OCI-LY1 (cell line): Measurements from ENCODE around the gene PID1.

Experiments
- H2AFZ ChIP-seq: fragments of 200-600 bp; sonication (generic), shearing (Covaris generic); 2 replicates; pipeline ENCODE4 v1.6.0; 2014; ENCODE audit warnings: antibody characterized with exemption, mild to moderate bottlenecking, low read length
- H3F3A ChIP-seq: fragments of 200-600 bp; sonication (generic), shearing (Covaris generic); 2 replicates; pipeline ENCODE4 v1.6.0; 2014; ENCODE audit warnings: mild to moderate bottlenecking, antibody characterized with exemption, low read length, moderate library complexity; ENCODE audit not compliant: insufficient read depth
- H3K27ac ChIP-seq: fragments of 200-600 bp; sonication (generic); 2 replicates; pipeline ENCODE4 v1.5.1; 2014; ENCODE audit warnings: low read length, mixed run types, mild to moderate bottlenecking, low read depth; ENCODE audit not compliant: poor library complexity, severe bottlenecking
- H3K27me3 ChIP-seq: fragments of 200-600 bp; sonication (generic); 2 replicates; pipeline ENCODE4 v1.6.0; 2014; ENCODE audit warnings: antibody characterized with exemption, mild to moderate bottlenecking, low read length, moderate library complexity; ENCODE audit not compliant: insufficient read depth
- H3K36me3 ChIP-seq: fragments of 200-600 bp; sonication (generic); 2 replicates; pipeline ENCODE4 v1.6.1; 2014; ENCODE audit warnings: mild to moderate bottlenecking, antibody characterized with exemption, low read length, moderate library complexity, mixed read lengths; ENCODE audit not compliant: insufficient read depth
- H3K4me1 ChIP-seq: fragments of 200-600 bp; sonication (generic); 2 replicates; pipeline ENCODE4 v1.5.1; 2014; ENCODE audit warnings: mild to moderate bottlenecking, low read length, moderate library complexity; ENCODE audit not compliant: insufficient read depth, severe bottlenecking
- H3K4me2 ChIP-seq: fragments of 200-600 bp; sonication (generic), shearing (Covaris generic); 2 replicates; pipeline ENCODE4 v1.6.1; 2014; ENCODE audit warnings: low read length
- H3K4me3 ChIP-seq: fragments of 200-600 bp; sonication (generic); 2 replicates; pipeline ENCODE4 v1.5.1; 2014; ENCODE audit warnings: low read length, low read depth, mild to moderate bottlenecking, mixed read lengths; ENCODE audit not compliant: poor library complexity, severe bottlenecking
- H3K79me2 ChIP-seq: fragments of 200-600 bp; shearing (Covaris generic); 2 replicates; pipeline ENCODE4 v1.6.1; 2016; ENCODE audit warnings: mixed run types, low read length, mixed read lengths; ENCODE audit not compliant: insufficient read depth
- H3K9ac ChIP-seq: fragments of 200-600 bp; sonication (generic), shearing (Covaris generic); 2 replicates; pipeline ENCODE4 v1.6.1; 2014; ENCODE audit warnings: mild to moderate bottlenecking, low read length, mixed read lengths
- H3K9me2 ChIP-seq: fragments of 200-600 bp; sonication (generic), shearing (Covaris generic); 2 replicates; pipeline ENCODE4 v1.6.1; 2014; ENCODE audit warnings: low read depth, mild to moderate bottlenecking, low read length, mixed read lengths
- H3K9me3 ChIP-seq: fragments of 200-600 bp; shearing (Covaris generic); 2 replicates; pipeline ENCODE4 v1.6.1; 2014; ENCODE audit warnings: low read length, mixed read lengths
- H4K20me1 ChIP-seq: fragments of 200-600 bp; sonication (generic), shearing (Covaris generic); 2 replicates; pipeline ENCODE4 v1.6.0; 2016; ENCODE audit warnings: mild to moderate bottlenecking, low read length; ENCODE audit not compliant: insufficient read depth
- EZH2 ChIP-seq: fragments of 200-600 bp; sonication (generic), shearing (Covaris generic); IDR thresholded peaks from 2 replicates; pipeline ENCODE4 v1.8.0; 2017; ENCODE audit warnings: borderline replicate concordance, mixed run types, mild to moderate bottlenecking, antibody characterized with exemption, low read length, moderate library complexity, mixed read lengths
- TF ChIP-seq, protein P1 (sequence below): fragments of 200-600 bp; sonication (generic), shearing (Covaris generic); IDR thresholded peaks from 2 replicates; pipeline ENCODE4 v1.5.1; 2017; ENCODE audit warnings: mild to moderate bottlenecking, antibody characterized with exemption, low read length, moderate library complexity, mixed read lengths

Gene PID1

DNA sequence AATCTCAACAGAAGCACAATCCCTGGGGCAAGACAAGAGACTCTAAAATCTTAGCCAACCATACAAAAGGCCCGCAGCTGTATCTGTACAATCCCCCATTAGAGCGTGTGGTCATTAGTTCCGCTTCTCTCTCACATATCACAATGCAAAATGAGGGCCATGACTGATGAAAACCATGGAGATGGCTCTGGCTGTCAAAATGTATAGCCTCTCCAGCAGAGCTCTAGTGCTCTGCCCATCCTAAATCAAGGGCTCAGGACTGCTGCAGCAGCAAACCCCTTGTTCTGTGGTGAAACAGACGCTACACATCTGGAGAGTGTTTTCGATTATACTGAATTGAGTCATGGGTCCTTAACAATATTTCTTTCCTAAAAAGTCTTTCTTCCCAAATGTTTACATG lies 221.0 kb downstream of the PID1 start:
- Histone ChIP-seq H3K27me3 (no peaks in the 10 kb centered on the region), H3K4me1 (no peaks in the 10 kb centered on the region), H3K4me2 (no peak overlapping the region), H3K36me3 (no peaks in the 10 kb centered on the region), H3K9ac (no peak overlapping the region), H3K9me2 (no peaks in the 10 kb centered on the region), H3K79me2 (no peaks in the 10 kb centered on the region), H3K4me3 (no peak overlapping the region), H3K27ac (no peak overlapping the region), H2AFZ (no peak overlapping the region), H3F3A (no peaks in the 10 kb centered on the region), H4K20me1 (no peaks in the 10 kb centered on the region), H3K9me3 (no peaks in the 10 kb centered on the region)
- TF ChIP-seq, protein P1, sequence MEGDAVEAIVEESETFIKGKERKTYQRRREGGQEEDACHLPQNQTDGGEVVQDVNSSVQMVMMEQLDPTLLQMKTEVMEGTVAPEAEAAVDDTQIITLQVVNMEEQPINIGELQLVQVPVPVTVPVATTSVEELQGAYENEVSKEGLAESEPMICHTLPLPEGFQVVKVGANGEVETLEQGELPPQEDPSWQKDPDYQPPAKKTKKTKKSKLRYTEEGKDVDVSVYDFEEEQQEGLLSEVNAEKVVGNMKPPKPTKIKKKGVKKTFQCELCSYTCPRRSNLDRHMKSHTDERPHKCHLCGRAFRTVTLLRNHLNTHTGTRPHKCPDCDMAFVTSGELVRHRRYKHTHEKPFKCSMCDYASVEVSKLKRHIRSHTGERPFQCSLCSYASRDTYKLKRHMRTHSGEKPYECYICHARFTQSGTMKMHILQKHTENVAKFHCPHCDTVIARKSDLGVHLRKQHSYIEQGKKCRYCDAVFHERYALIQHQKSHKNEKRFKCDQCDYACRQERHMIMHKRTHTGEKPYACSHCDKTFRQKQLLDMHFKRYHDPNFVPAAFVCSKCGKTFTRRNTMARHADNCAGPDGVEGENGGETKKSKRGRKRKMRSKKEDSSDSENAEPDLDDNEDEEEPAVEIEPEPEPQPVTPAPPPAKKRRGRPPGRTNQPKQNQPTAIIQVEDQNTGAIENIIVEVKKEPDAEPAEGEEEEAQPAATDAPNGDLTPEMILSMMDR: no peak
- TF ChIP-seq EZH2: no peak

DNA sequence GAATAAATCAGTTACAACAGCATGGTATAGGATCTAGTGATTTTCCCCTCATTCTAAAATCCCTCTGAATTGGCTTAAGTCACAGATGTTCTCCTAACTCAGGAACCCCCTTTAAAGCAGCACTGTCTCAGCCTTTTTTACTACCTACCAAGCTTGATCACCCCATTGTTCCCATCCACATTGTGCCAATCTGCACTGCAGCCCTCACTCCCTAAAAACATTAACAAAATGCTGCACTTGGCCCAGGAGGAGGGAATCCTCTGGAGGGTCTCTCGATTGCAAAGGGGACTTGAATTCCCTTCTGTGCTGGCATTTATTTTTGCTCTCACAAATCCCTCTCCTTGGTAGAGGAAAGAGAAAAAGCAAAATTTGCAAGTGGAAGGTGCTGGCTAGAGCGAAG lies 223.0 kb downstream of the PID1 start:
- Histone ChIP-seq H3K27ac (no peak overlapping the region), H3K9me3 (no peaks in the 10 kb centered on the region), H3K27me3 (no peaks in the 10 kb centered on the region), H2AFZ (no peak overlapping the region), H3K4me1 (no peaks in the 10 kb centered on the region), H4K20me1 (no peaks in the 10 kb centered on the region), H3K4me3 (no peak overlapping the region), H3K36me3 (no peaks in the 10 kb centered on the region), H3K9me2 (no peaks in the 10 kb centered on the region), H3K4me2 (no peak overlapping the region), H3K9ac (no peak overlapping the region), H3F3A (no peaks in the 10 kb centered on the region), H3K79me2 (no peaks in the 10 kb centered on the region)
- TF ChIP-seq, protein P1: no peak
- TF ChIP-seq EZH2: no peak

GRCh38 chr2:229045671-229046070 lies 225.4 kb downstream of the PID1 start:
- no peaks in the 10 kb centered on the region for H3K4me1 ChIP-seq
- no peaks in the 10 kb centered on the region for H3K27me3 ChIP-seq
- H3K9me2 ChIP-seq: no peaks in the 10 kb centered on the region
- H2AFZ ChIP-seq: no peak overlapping the region
- TF ChIP-seq, protein P1: no peak
- TF ChIP-seq EZH2: no peak
- H3K36me3 ChIP-seq: no peaks in the 10 kb centered on the region
- H3K4me2 ChIP-seq: no peak overlapping the region
- H3K9me3 ChIP-seq: no peaks in the 10 kb centered on the region
- no peaks in the 10 kb centered on the region for H4K20me1 ChIP-seq
- no peaks in the 10 kb centered on the region for H3K79me2 ChIP-seq
- no peak overlapping the region for H3K27ac ChIP-seq
- H3K9ac ChIP-seq: no peak overlapping the region
- no peaks in the 10 kb centered on the region for H3F3A ChIP-seq
- no peak overlapping the region for H3K4me3 ChIP-seq
